ENCODE data around the gene VAT1L. TPM values are rescaled to one million over a fixed set of nuclear protein-coding genes. Genes with fewer than 3 reads are reported as not detected.

VAT1L gene
- total RNA-seq, 2 donors from 2014 or later: 0.73 to 1.6 TPM

- intact Hi-C loops (cut with DNase I, micrococcal nuclease): no loop called here
- no peak for DNase-seq
- no peak for ATAC-seq
Observed at GRCh38 chr16:77856438-77857160, 68.2 kb downstream of the VAT1L start.

- intact Hi-C loops (cut with DNase I, micrococcal nuclease): no loop called here
- ATAC-seq: no peak
- no peak for DNase-seq
Observed at GRCh38 chr16:77858060-77858459, 69.7 kb downstream of the VAT1L start.

- ATAC-seq (no peak), DNase-seq (no peak)
- intact Hi-C loops (cut with DNase I, micrococcal nuclease): no loop called here
Observed at GRCh38 chr16:77859493-77860232, 71.3 kb downstream of the VAT1L start.

GRCh38 chr16:77860953-77861352 is 72.6 kb downstream of the VAT1L start:
- no peak for DNase-seq
- no peak for ATAC-seq
- intact Hi-C loops (cut with DNase I, micrococcal nuclease): no loop called here

- ATAC-seq: peak; percentile 96
- intact Hi-C loops (cut with DNase I, micrococcal nuclease): no loop called here
Observed at GRCh38 chr16:77863250-77863649, 74.9 kb downstream of the VAT1L start.

GRCh38 chr16:77866752-77867151 is 78.4 kb downstream of the VAT1L start:
- DNase-seq: no peak
- ATAC-seq: no peak
- intact Hi-C loops (cut with DNase I, micrococcal nuclease): no loop called here

More at GRCh38 chr16:77863250-77863649, 74.9 kb downstream of the VAT1L start:
- DNase-seq: peak; percentile 84 to 86

GRCh38 chr16:77868052-77868451 is 79.7 kb downstream of the VAT1L start:
- DNase-seq (no peak), ATAC-seq (no peak)
- intact Hi-C loops (cut with DNase I, micrococcal nuclease): no loop called here

GRCh38 chr16:77868478-77868877 is 80.1 kb downstream of the VAT1L start:
- intact Hi-C loops (cut with DNase I, micrococcal nuclease): no loop called here
- ATAC-seq: no peak
- no peak for DNase-seq

- intact Hi-C loops (cut with DNase I, micrococcal nuclease): no loop called here
- DNase-seq (peak; percentile 51), ATAC-seq (peak; percentile 62)
Observed at GRCh38 chr16:77869997-77870813, 81.8 kb downstream of the VAT1L start.

- DNase-seq (no peak), ATAC-seq (no peak)
- intact Hi-C loops (cut with DNase I, micrococcal nuclease): no loop called here
Observed at GRCh38 chr16:77871932-77872331, 83.6 kb downstream of the VAT1L start.

- intact Hi-C loops (cut with DNase I, micrococcal nuclease): no loop called here
- DNase-seq (no peak), ATAC-seq (no peak)
Observed at GRCh38 chr16:77873066-77873465, 84.7 kb downstream of the VAT1L start.

GRCh38 chr16:77874347-77874746 is 86.0 kb downstream of the VAT1L start:
- DNase-seq (no peak), ATAC-seq (no peak)
- intact Hi-C loops (cut with DNase I, micrococcal nuclease): no loop called here

- ATAC-seq: no peak
- intact Hi-C loops (cut with DNase I, micrococcal nuclease): no loop called here
Observed at GRCh38 chr16:77876776-77877175, 88.4 kb downstream of the VAT1L start.

GRCh38 chr16:77877712-77878347 is 89.5 kb downstream of the VAT1L start:
- ATAC-seq (no peak), DNase-seq (no peak)
- intact Hi-C loops (cut with DNase I, micrococcal nuclease): no loop called here

More at GRCh38 chr16:77876776-77877175, 88.4 kb downstream of the VAT1L start:
- DNase-seq: no peak

GRCh38 chr16:77881355-77882030 is 93.1 kb downstream of the VAT1L start:
- DNase-seq (no peak), ATAC-seq (no peak)
- intact Hi-C loops (cut with DNase I, micrococcal nuclease): no loop called here

GRCh38 chr16:77882358-77882757 is 94.0 kb downstream of the VAT1L start:
- ATAC-seq (no peak), DNase-seq (no peak)
- intact Hi-C loops (cut with DNase I, micrococcal nuclease): no loop called here

GRCh38 chr16:77885571-77886295 is 97.4 kb downstream of the VAT1L start:
- ATAC-seq (no peak), DNase-seq (no peak)
- intact Hi-C loops (cut with DNase I, micrococcal nuclease): no loop called here

GRCh38 chr16:77888871-77889270 is 100.5 kb downstream of the VAT1L start:
- no peak for DNase-seq
- intact Hi-C loops (cut with DNase I, micrococcal nuclease): no loop called here

More at GRCh38 chr16:77888871-77889270, 100.5 kb downstream of the VAT1L start:
- ATAC-seq: no peak

Data from left colon (tissue), 2 donors.